Fibroblast of mammary gland (primary cell): Measurements from ENCODE around the gene DTX1.
A peak's percentile ranks its signal among the peaks of the same experiment; 100 is the strongest.

Experiments
- DNase-seq: peaks from one replicate; pipeline ENCODE4 v3.0.0-alpha.2; 2010; ENCODE audit warnings: low read depth
- H3K4me3 ChIP-seq: 2 replicates; pipeline ENCODE4 v1.5.1; 2011; ENCODE audit warnings: low read depth, mild to moderate bottlenecking, low read length, moderate library complexity; ENCODE audit not compliant: control insufficient read depth
- CTCF ChIP-seq: conservative IDR thresholded peaks from 2 replicates; pipeline ENCODE4 v1.5.1; 2011; ENCODE audit warnings: low read depth, low read length, inconsistent platforms; ENCODE audit not compliant: control insufficient read depth, insufficient read depth

The DTX1 gene

GRCh38 chr12:113071135-113072112 lies 14.9 kb downstream of the DTX1 start:
- no peak overlapping the region for H3K4me3 ChIP-seq
- no peak for DNase-seq
- TF ChIP-seq CTCF = no peak

GRCh38 chr12:113072136-113072535 lies 15.6 kb downstream of the DTX1 start:
- DNase-seq = peak; percentile 32
- H3K4me3 ChIP-seq = no peak overlapping the region
- no peak for TF ChIP-seq CTCF

DNA sequence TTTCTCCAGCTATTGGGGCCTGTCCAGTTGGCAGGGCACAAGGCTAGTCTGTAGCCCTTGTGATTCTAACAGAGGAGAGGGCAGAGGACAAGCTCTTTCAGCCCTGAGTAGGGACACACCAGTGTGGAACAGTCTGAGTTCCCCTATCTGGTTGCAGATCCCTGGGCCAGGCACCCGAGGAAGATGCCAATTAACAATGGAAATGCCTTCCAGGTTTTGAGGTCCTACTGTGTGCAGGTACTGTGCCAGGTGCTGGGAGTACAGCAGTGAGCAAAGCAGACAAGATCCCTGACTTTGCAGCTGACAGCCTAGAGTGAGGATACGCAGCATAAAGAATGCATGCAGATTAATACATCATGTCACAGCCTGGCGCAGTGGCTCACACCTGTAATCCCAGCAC lies 17.1 kb downstream of the DTX1 start:
- no peak for TF ChIP-seq CTCF
- DNase-seq = no peak
- H3K4me3 ChIP-seq = no peak overlapping the region

DNA sequence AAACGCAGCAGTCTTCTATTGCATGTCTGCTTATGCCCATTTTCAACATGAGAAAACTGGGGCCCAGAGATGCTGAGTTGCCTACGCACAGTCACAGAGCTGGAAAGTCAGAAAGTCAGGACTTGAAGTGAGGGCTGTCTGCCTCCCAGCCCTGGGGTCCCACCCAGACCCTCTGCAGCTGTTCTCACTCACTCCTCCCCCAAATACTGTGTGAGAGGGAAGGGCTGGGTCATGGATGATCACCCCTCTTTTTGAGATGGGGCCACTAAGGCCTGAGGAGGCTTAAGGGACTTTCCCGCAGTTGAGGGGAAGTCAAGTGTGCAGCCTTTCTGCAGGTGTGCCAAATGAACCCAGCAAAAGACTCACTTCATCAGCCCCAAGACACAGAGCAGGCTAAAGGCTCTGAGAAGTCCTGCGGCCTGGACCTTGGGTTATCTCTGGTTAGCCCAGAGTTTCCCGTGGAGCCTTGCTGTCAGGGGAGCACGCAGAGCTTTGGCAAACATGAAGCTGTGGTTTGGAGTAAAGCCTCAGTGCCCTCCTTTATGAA lies 18.7 kb downstream of the DTX1 start:
- H3K4me3 ChIP-seq = no peak overlapping the region
- TF ChIP-seq CTCF = no peak
- DNase-seq = no peak

- H3K4me3 ChIP-seq = no peak overlapping the region
- TF ChIP-seq CTCF = no peak
- no peak for DNase-seq
These were observed 20.7 kb downstream of the DTX1 start for GRCh38 chr12:113077057-113077858.

DNA sequence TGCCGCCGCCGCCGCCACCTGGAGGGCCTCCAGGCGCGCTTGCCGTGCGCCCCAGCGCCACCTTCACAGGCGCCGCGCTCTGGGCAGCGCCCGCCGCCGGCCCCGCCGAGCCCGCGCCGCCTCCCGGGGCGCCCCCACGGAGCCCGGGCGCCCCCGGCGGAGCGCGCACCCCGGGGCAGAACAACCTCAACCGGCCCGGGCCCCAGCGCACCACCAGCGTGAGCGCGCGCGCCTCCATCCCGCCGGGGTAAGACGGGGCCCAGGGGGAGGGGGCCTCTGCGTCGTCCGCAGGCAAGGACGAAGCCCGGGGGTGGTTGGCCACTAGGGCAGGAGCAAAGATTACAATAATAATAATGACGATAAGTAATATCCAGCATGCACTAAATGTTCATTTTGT lies 21.3 kb downstream of the DTX1 start:
- no peak for DNase-seq
- no peak overlapping the region for H3K4me3 ChIP-seq
- TF ChIP-seq CTCF = no peak
